Fibroblast of lung (primary cell): ENCODE results near the gene CDO1. TPM values are rescaled to one million over a fixed set of nuclear protein-coding genes. Genes with fewer than 3 reads are reported as not detected.

Experiments
- DNase-seq, 2 donors: peaks; one replicate each; pipeline versions ENCODE4 v3.0.0 to v3.0.0-alpha.2; 2010; ENCODE audit warnings: low read depth in 2 of 2
- H2AFZ ChIP-seq: 2 replicates; pipeline ENCODE4 v1.5.1; 2012; ENCODE audit warnings: low read length, control low read depth, inconsistent platforms
- H3K27ac ChIP-seq: 2 replicates; pipeline ENCODE4 v1.5.1; 2011; ENCODE audit warnings: low read length, control low read depth; ENCODE audit not compliant: insufficient read depth
- H3K27me3 ChIP-seq: 2 replicates; pipeline ENCODE4 v1.5.1; 2011; ENCODE audit warnings: mild to moderate bottlenecking, low read length; ENCODE audit not compliant: control insufficient read depth, insufficient read depth
- H3K36me3 ChIP-seq: 2 replicates; pipeline ENCODE4 v1.5.1; 2011; ENCODE audit warnings: low read length; ENCODE audit not compliant: control insufficient read depth, insufficient read depth
- H3K4me1 ChIP-seq: 2 replicates; pipeline ENCODE4 v1.5.1; 2011; ENCODE audit warnings: low read length; ENCODE audit not compliant: control insufficient read depth, insufficient read depth; ENCODE audit errors: extremely low read depth
- H3K4me2 ChIP-seq: 2 replicates; pipeline ENCODE4 v1.5.1; 2011; ENCODE audit warnings: low read length, control low read depth; ENCODE audit not compliant: insufficient read depth; ENCODE audit errors: extremely low read depth
- H3K4me3 ChIP-seq, 4 experiments: fragments of 200-600 bp in 1 of 4; sonication (generic) in 1 of 4; replicated peaks in 1 of 4; 2 replicates each; pipeline ENCODE4 v1.5.1; 2011 to 2016; ENCODE audit warnings: low read length in 4 of 4, low read depth in 3 of 4, mild to moderate bottlenecking in 3 of 4, control low read depth in 2 of 4, inconsistent platforms in 1 of 4, mixed read lengths in 1 of 4; ENCODE audit not compliant: insufficient read depth in 1 of 4; ENCODE audit errors: control extremely low read depth in 1 of 4
- H3K79me2 ChIP-seq: 2 replicates; pipeline ENCODE4 v1.5.1; 2012; ENCODE audit warnings: mild to moderate bottlenecking, low read length, inconsistent platforms; ENCODE audit not compliant: control insufficient read depth, insufficient read depth
- H3K9ac ChIP-seq: 2 replicates; pipeline ENCODE4 v1.5.1; 2011; ENCODE audit warnings: mild to moderate bottlenecking, low read length, control low read depth; ENCODE audit not compliant: insufficient read depth
- H3K9me3 ChIP-seq: 2 replicates; pipeline ENCODE4 v1.5.1; 2012; ENCODE audit warnings: low read depth, low read length; ENCODE audit not compliant: control insufficient read depth, insufficient read depth
- H4K20me1 ChIP-seq: 2 replicates; pipeline ENCODE4 v1.5.1; 2011; ENCODE audit warnings: low read length; ENCODE audit not compliant: control insufficient read depth, insufficient read depth; ENCODE audit errors: extremely low read depth
- CTCF ChIP-seq, 2 donors: IDR thresholded peaks in 1 of 2; conservative IDR thresholded peaks in 1 of 2; 1 replicate in 1 of 2; 2 replicates in 1 of 2; pipeline ENCODE4 v1.5.1; 2011 to 2012; ENCODE audit warnings: low read length in 2 of 2, control low read depth in 1 of 2, inconsistent platforms in 1 of 2, low read depth in 1 of 2, mild to moderate bottlenecking in 1 of 2
- EZH2 ChIP-seq: IDR thresholded peaks from 2 replicates; pipeline ENCODE4 v1.5.1; 2012; ENCODE audit warnings: low read length, control low read depth, mild to moderate bottlenecking; ENCODE audit errors: missing control alignments
- polyA plus RNA-seq, 2 donors: library from polyadenylated mRNA; depleted of rRNA in 1 of 2; stranded (reverse) in 1 of 2; unstranded in 1 of 2; fragments of >200 nt; gene quantifications; 2 replicates each; pipeline ENCODE4 v1.2.1, GENCODE V29; 2011 to 2012; ENCODE audit warnings: missing spikeins in 1 of 2
- total RNA-seq: library from RNA; depleted of rRNA; stranded (reverse); fragments of >200 nt; gene quantifications from 2 replicates; pipeline ENCODE4 v1.2.1, GENCODE V29; 2014

Gene CDO1
- total and polyA plus RNA-seq, 2 donors (not counting 1 experiment from before 2014, with no cell fraction given), result 0.85 to 6.9 TPM

GRCh38 chr5:115854139-115854538 lies 37.7 kb upstream of the CDO1 start:
- Histone ChIP-seq H3K4me1 (peaks cover 5% of the 10 kb centered on the region), H2AFZ (no peak overlapping the region), H3K9ac (no peak overlapping the region), H3K36me3 (no peaks in the 10 kb centered on the region), H3K4me2 (no peak overlapping the region), H3K27ac (no peak overlapping the region), H3K27me3 (no peaks in the 10 kb centered on the region), H3K79me2 (peaks cover 70% of the 10 kb centered on the region), H4K20me1 (peaks cover 2% of the 10 kb centered on the region), H3K9me3 (no peaks in the 10 kb centered on the region), H3K4me3 (no peak overlapping the region)
- TF ChIP-seq EZH2, result no peak
- no peak for TF ChIP-seq CTCF (conservative IDR thresholded peaks at IDR 0.05 in 1 of 2, IDR thresholded peaks at IDR 0.05 in 1 of 2; ENCODE audit: low read depth in 1 of 2, low read length in 2 of 2)
- DNase-seq, result no peak

- TF ChIP-seq EZH2 (no peak), CTCF (conservative IDR thresholded peaks at IDR 0.05 in 1 of 2, IDR thresholded peaks at IDR 0.05 in 1 of 2; ENCODE audit: low read depth in 1 of 2, low read length in 2 of 2) (no peak)
- H4K20me1 ChIP-seq, result peaks cover 2% of the 10 kb centered on the region
- peak overlapping the region in 1 of 4 experiments; percentile 11 for H3K4me3 ChIP-seq
- peaks cover 2% of the 10 kb centered on the region for H3K4me1 ChIP-seq
- no peaks in the 10 kb centered on the region for H3K9me3 ChIP-seq
- H3K79me2 ChIP-seq, result peaks cover 70% of the 10 kb centered on the region
- H3K27ac ChIP-seq, result no peak overlapping the region
- H3K4me2 ChIP-seq, result peak overlapping the region; percentile 19
- no peaks in the 10 kb centered on the region for H3K27me3 ChIP-seq
- H3K36me3 ChIP-seq, result no peaks in the 10 kb centered on the region
- H3K9ac ChIP-seq, result no peak overlapping the region
- DNase-seq, result peak; percentile 39 to 72
- H2AFZ ChIP-seq, result no peak overlapping the region
Observed at GRCh38 chr5:115850744-115851416, 34.4 kb upstream of the CDO1 start.

- Histone ChIP-seq H2AFZ (no peak overlapping the region), H3K4me3 (no peak overlapping the region), H3K9ac (no peak overlapping the region), H3K4me1 (peaks cover 2% of the 10 kb centered on the region), H4K20me1 (peaks cover 2% of the 10 kb centered on the region), H3K9me3 (no peaks in the 10 kb centered on the region), H3K27me3 (no peaks in the 10 kb centered on the region), H3K27ac (no peak overlapping the region), H3K36me3 (no peaks in the 10 kb centered on the region), H3K79me2 (peaks cover 74% of the 10 kb centered on the region), H3K4me2 (no peak overlapping the region)
- TF ChIP-seq CTCF (conservative IDR thresholded peaks at IDR 0.05 in 1 of 2, IDR thresholded peaks at IDR 0.05 in 1 of 2; ENCODE audit: low read depth in 1 of 2, low read length in 2 of 2) (no peak), EZH2 (no peak)
- DNase-seq, result no peak
Observed at GRCh38 chr5:115849258-115849798, 32.9 kb upstream of the CDO1 start.
